Measurements from ENCODE around the gene C1QL1. TPM values are rescaled to one million over a fixed set of nuclear protein-coding genes. Genes with fewer than 3 reads are reported as not detected.
A peak's percentile ranks its signal among the peaks of the same experiment; 100 is the strongest.

The C1QL1 gene
- total RNA-seq (not detected), polyA plus RNA-seq (not detected), total RNA-seq (0 to 0.25 (median 0) reads per million in 6 experiments)

DNA sequence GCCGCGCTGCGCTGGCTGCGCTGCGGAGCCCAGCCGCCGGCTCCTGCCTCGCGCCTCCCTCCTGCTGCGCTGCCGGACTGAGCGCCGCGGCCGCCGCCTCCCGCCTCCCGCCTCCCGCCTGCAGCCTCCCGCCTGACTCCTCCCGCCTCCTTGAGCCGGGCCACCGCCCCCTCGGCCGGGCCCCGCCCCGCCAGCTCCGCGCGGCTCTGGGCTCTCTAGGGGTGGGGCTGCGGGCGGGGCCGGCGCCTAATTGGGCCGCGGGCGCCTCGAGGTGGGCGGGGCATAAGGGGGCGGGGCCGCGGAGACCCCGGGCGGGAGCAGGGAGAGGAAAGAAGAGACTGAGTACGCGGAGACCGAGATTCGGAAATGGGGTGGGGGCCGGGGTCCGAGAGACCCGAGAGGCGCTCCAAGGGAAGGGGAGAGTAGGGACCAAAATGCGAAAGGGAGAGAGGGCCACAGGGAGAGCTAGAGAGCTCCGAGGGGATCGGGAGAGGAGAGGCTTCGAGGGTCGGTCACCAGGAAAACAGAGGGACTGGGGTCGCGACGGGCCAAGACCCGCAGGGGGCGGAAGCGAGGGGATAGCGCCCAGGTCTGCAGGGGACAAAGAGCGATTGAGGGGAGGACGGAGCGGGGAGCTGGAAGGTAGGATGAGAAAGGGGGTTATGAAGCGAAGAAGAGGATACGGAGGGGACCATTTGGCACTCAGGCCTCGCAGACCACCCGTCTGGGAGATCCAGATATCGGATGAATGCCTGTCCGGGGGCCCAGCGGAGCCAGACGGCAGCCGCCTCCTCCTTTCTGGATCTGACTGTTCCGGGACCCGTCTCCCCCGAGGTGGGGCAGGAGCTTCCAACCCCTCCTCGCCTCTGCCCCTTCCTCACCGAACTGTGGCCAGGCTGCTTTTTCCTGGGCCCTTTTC, at the start of gene C1QL1:
C1QL1 (minus strand) TSS at position 79 of the 919 bp plus-strand sequence. CDS start 255 bp downstream, outside the sequence.
- POLR2A ChIA-PET: interaction anchor here (1.0 to 1.1 kb wide), 2 partner anchors 18 to 69 kb away, joined by 3 read pairs; partner anchors contain the start of gene EFTUD2
- peak within 1 kb of the TSS in 3 of 10 donors; percentile 8 to 49 (median 12) for H3K27ac Mint-ChIP-seq
- H3K9me3 Mint-ChIP-seq: peaks cover 0 to 3% (median 0%) of the 10 kb centered on the region in 9 donors
- peak; percentile 62 to 91 (median 74) for DNase-seq
- ATAC-seq: peak; percentile 87 to 88
- H3K4me1 Mint-ChIP-seq: peaks cover 23 to 39% (median 37%) of the 10 kb centered on the region in 4 donors
- H3K4me3 Mint-ChIP-seq: peak within 1 kb of the TSS; percentile 70 to 90 (median 78)
- peaks cover 0 to 6% (median 6%) of the 10 kb centered on the region in 3 donors for H3K36me3 Mint-ChIP-seq
- H3K27me3 Mint-ChIP-seq: peaks cover 30 to 57% (median 47%) of the 10 kb centered on the region in 5 donors

DNA sequence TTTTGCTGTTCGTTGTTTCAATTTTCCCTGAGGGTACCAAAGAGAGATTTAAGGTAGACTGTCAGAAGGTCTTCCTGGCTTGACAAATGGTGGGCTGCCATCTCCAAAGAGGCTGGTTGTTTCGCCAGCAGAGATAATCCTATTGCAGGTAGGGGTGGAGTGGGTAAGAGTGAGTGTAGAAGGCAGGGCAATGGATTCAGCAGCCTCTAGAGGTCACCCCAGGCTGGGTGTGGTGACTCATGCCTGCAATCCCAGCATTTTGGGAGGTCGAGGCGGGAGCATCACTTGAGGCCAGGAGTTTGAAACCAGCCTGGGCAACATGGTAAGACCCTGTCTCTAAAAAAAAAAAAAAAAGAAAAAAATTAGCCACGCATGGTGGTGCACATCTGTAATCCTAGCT, 48.7 kb upstream of the C1QL1 start:
- H3K27ac Mint-ChIP-seq: no peak overlapping the region
- peaks cover 20 to 54% (median 37%) of the 10 kb centered on the region in 5 donors for H3K27me3 Mint-ChIP-seq
- peaks cover 0 to 8% (median 0%) of the 10 kb centered on the region in 3 donors for H3K36me3 Mint-ChIP-seq
- ATAC-seq (no peak), DNase-seq (no peak)
- H3K4me1 Mint-ChIP-seq: peaks cover 19 to 30% (median 20%) of the 10 kb centered on the region in 4 donors
- POLR2A ChIA-PET: interaction anchor here (0.7 kb wide), 1 partner anchor 219 kb away, joined by 6 read pairs; no protein-coding TSS in a partner anchor
- H3K9me3 Mint-ChIP-seq: no peaks in the 10 kb centered on the region
- peak overlapping the region in 1 of 10 donors; percentile 44 for H3K4me3 Mint-ChIP-seq

DNA sequence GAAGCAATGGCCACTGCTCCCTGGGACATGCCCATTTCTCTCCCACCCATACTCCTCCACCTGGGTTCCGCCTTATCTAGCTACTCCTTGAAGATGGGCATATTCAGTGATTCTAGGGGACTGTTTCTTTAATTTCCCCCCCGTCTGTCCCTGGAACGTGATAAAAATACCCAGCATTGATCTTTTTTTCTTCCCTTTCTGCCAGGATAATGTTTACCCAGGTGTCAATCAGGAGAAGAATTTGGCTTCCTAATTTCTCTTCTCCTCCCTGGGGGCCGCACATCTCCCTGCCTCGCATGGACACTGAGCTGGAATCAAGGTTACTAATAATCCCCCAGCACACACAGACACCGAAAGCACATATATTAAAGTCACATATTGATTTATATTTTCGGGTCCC, 48.1 kb upstream of the C1QL1 start:
- ATAC-seq: no peak
- no peak for DNase-seq
- POLR2A ChIA-PET: no interaction called here

GRCh38 chr17:45013021-45013997, 45.2 kb upstream of the C1QL1 start:
- Mint-ChIP-seq H3K27me3 (peaks cover 14 to 29% (median 22%) of the 10 kb centered on the region in 5 donors), H3K36me3 (peaks cover 0 to 7% (median 0%) of the 10 kb centered on the region in 3 donors), H3K4me1 (no peaks in the 10 kb centered on the region), H3K27ac (no peak overlapping the region), H3K4me3 (no peak overlapping the region), H3K9me3 (no peaks in the 10 kb centered on the region)
- ATAC-seq (no peak), DNase-seq (no peak)
- POLR2A ChIA-PET: interaction anchor here (0.5 kb wide), 1 partner anchor 60 kb away, joined by 3 read pairs; no protein-coding TSS in a partner anchor

More for the DNA sequence above, 48.1 kb upstream of the C1QL1 start:
- no peaks in the 10 kb centered on the region for H3K9me3 Mint-ChIP-seq
- peaks cover 15 to 26% (median 16%) of the 10 kb centered on the region in 4 donors for H3K4me1 Mint-ChIP-seq
- peaks cover 0 to 9% (median 0%) of the 10 kb centered on the region in 3 donors for H3K36me3 Mint-ChIP-seq
- H3K27ac Mint-ChIP-seq: peak overlapping the region in 1 of 10 donors; percentile 9
- peaks cover 20 to 50% (median 35%) of the 10 kb centered on the region in 5 donors for H3K27me3 Mint-ChIP-seq
- H3K4me3 Mint-ChIP-seq: no peak overlapping the region

GRCh38 chr17:45011767-45012166, 43.7 kb upstream of the C1QL1 start:
- DNase-seq (no peak), ATAC-seq (no peak)
- H3K4me3 Mint-ChIP-seq: no peak overlapping the region
- no peaks in the 10 kb centered on the region for H3K9me3 Mint-ChIP-seq
- POLR2A ChIA-PET: no interaction called here
- no peaks in the 10 kb centered on the region for H3K4me1 Mint-ChIP-seq
- peaks cover 15 to 35% (median 21%) of the 10 kb centered on the region in 5 donors for H3K27me3 Mint-ChIP-seq
- H3K27ac Mint-ChIP-seq: no peak overlapping the region
- H3K36me3 Mint-ChIP-seq: peaks cover 0 to 8% (median 0%) of the 10 kb centered on the region in 3 donors

DNA sequence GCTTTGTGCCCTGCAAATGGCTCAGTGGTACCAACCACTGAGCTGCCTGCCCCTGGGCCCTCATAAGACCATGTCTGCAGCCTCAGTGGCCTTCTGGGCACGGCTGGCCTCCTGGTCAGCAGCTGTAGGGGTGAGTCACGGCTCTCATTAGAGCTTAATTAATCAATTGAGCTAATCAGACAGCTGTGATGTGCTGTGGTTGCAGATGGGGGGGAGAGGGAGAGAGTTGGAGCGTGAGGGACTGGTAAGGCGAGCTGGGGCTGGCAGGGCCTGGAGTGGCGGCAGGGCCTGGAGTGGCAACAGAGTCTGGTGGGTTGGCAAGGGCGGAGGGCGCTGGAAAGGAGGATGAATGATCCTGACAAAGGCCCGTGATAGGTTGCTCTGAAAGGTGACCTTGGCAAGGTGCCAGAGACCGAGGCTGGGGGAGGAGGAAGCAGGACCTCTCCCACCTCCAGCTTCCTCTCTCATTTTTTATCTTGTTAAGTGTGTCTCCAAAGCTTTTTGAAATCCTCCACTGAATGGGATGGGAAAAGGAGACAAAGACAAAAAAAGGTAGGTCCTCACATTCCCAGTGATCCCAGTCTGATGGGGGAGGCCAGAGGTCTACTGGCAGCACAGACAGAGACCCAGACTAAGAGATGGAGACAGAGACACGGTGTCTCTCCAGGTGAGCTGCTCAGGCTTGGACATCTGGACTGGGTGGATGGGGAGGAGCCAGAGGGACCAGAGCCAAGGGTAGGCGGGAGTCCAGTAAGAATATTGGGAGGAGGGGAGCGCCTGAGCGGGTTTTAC, 41.8 kb upstream of the C1QL1 start:
- peaks cover 7 to 23% (median 13%) of the 10 kb centered on the region in 5 donors for H3K27me3 Mint-ChIP-seq
- H3K9me3 Mint-ChIP-seq: no peaks in the 10 kb centered on the region
- no peak overlapping the region for H3K27ac Mint-ChIP-seq
- peaks cover 0 to 8% (median 0%) of the 10 kb centered on the region in 3 donors for H3K36me3 Mint-ChIP-seq
- no peak for ATAC-seq
- H3K4me3 Mint-ChIP-seq: peak overlapping the region in 1 of 10 donors; percentile 45
- DNase-seq: no peak
- POLR2A ChIA-PET: no interaction called here
- no peaks in the 10 kb centered on the region for H3K4me1 Mint-ChIP-seq

DNA sequence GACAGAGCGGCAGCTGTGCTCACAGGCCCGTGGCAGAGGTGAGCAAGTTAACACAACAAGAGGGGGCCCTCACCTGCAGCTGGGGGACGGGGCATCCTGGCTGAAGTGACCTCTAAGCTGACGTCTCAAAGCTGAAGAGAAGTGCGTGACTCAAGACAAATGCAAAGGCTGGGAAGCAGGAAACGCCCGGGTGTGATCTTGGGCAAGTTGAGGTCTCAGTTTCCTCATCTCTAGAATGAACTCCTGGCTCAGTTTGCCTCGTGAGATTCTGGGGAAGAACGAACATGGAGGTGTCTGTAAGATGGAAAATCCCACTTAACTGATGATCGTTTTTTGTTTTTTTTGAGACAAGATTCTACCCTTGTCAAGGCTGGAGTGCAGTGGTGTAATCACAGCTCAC, 40.1 kb upstream of the C1QL1 start:
- no peak for ATAC-seq
- DNase-seq: no peak
- H3K4me1 Mint-ChIP-seq: no peaks in the 10 kb centered on the region
- POLR2A ChIA-PET: no interaction called here
- peaks cover 0 to 8% (median 0%) of the 10 kb centered on the region in 3 donors for H3K36me3 Mint-ChIP-seq
- no peak overlapping the region for H3K27ac Mint-ChIP-seq
- H3K4me3 Mint-ChIP-seq: no peak overlapping the region
- no peaks in the 10 kb centered on the region for H3K9me3 Mint-ChIP-seq
- peaks cover 7 to 24% (median 13%) of the 10 kb centered on the region in 5 donors for H3K27me3 Mint-ChIP-seq

GRCh38 chr17:45006927-45007461, 38.9 kb upstream of the C1QL1 start:
- H3K27me3 Mint-ChIP-seq: peaks cover 7 to 24% (median 13%) of the 10 kb centered on the region in 5 donors
- ATAC-seq: no peak
- H3K4me1 Mint-ChIP-seq: no peaks in the 10 kb centered on the region
- POLR2A ChIA-PET: no interaction called here
- peaks cover 0 to 8% (median 0%) of the 10 kb centered on the region in 3 donors for H3K36me3 Mint-ChIP-seq
- no peak for DNase-seq
- no peaks in the 10 kb centered on the region for H3K9me3 Mint-ChIP-seq
- no peak overlapping the region for H3K4me3 Mint-ChIP-seq
- no peak overlapping the region for H3K27ac Mint-ChIP-seq

DNA sequence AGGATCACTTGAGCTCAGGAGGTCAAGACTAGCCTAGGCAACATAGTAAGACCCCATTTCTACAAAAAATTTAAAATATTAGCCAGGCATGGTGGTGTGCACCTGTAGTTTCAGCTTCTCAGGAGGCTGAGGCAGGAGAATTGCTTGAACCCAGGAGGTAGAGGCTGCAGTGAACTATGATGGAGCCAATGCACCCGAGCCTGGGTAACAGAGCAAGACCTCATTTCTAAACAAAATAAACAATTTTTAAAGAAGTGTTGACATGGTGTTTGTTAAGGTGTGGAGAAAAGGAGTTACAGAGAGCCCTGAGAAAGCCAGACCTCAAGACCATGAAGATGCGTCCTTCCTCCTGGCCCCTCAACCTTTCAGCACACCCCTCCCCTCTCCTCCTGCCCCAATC, 37.6 kb upstream of the C1QL1 start:
- POLR2A ChIA-PET: no interaction called here
- no peak overlapping the region for H3K27ac Mint-ChIP-seq

DNA sequence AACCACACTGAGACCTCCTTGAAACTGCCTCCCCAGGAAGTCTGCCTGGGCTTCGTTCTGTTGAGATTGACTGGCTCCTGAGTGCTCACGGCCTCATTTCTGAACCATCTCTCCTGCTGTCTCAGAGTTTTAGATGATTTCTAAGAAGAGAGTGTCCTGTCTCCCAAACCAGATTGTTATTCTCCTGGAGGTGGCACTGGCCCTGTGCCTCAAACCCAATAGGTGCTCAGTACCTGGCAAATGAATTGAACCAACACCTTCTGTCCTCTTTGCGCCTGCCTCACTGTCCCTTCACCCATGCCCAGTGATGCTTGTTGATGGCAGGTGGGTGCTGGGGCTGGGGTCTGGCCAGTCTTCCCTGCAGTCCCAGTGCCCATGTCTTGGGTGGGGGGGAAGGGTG, 36.3 kb upstream of the C1QL1 start:
- H3K27ac Mint-ChIP-seq: peak overlapping the region in 1 of 10 donors; percentile 43
- H3K4me3 Mint-ChIP-seq: no peak overlapping the region
- peaks cover 0 to 3% (median 2%) of the 10 kb centered on the region in 3 donors for H3K36me3 Mint-ChIP-seq
- H3K4me1 Mint-ChIP-seq: no peaks in the 10 kb centered on the region
- H3K9me3 Mint-ChIP-seq: peaks cover 0 to 6% (median 2%) of the 10 kb centered on the region in 9 donors
- H3K27me3 Mint-ChIP-seq: peaks cover 3 to 20% (median 10%) of the 10 kb centered on the region in 5 donors
- ATAC-seq (no peak), DNase-seq (no peak)
- POLR2A ChIA-PET: no interaction called here

More for the DNA sequence above, 37.6 kb upstream of the C1QL1 start:
- Mint-ChIP-seq H3K9me3 (no peaks in the 10 kb centered on the region), H3K27me3 (peaks cover 7 to 22% (median 9%) of the 10 kb centered on the region in 5 donors), H3K4me3 (no peak overlapping the region), H3K36me3 (peaks cover 0 to 4% (median 0%) of the 10 kb centered on the region in 3 donors), H3K4me1 (no peaks in the 10 kb centered on the region)
- DNase-seq (no peak), ATAC-seq (no peak)

- POLR2A ChIA-PET: no interaction called here
- H3K27ac Mint-ChIP-seq: peak overlapping the region in 1 of 10 donors; percentile 43
- peaks cover 0 to 10% (median 7%) of the 10 kb centered on the region in 9 donors for H3K9me3 Mint-ChIP-seq
- H3K4me3 Mint-ChIP-seq: no peak overlapping the region
- H3K36me3 Mint-ChIP-seq: peaks cover 0 to 7% (median 2%) of the 10 kb centered on the region in 3 donors
- DNase-seq: no peak
- peaks cover 3 to 20% (median 10%) of the 10 kb centered on the region in 5 donors for H3K27me3 Mint-ChIP-seq
- no peaks in the 10 kb centered on the region for H3K4me1 Mint-ChIP-seq
- no peak for ATAC-seq
Observed at GRCh38 chr17:45003877-45004276, 35.8 kb upstream of the C1QL1 start.
